ENCODE results near the gene BAHCC1.

The BAHCC1 gene

DNA sequence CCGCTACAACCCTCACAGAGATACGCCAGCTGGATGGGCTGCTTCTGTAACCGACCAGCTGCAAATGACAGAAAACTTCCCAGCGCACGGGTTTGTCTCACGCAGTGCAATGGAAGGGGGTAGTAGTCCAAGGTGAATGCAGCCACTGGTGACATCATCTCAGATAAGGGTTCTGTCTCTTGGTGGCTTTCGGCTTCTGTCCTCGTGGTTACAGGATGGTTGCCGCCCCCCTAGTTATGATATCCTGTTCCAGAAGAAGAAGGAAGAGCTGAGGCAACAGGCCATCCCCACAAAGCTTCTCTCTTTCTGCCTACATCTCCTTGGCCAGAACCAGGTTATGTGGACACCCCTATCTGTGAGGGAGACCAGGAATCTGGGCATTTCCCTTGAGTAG lies 40.3 kb upstream of the BAHCC1 start (continued):
- TF ChIP-seq, protein P1, sequence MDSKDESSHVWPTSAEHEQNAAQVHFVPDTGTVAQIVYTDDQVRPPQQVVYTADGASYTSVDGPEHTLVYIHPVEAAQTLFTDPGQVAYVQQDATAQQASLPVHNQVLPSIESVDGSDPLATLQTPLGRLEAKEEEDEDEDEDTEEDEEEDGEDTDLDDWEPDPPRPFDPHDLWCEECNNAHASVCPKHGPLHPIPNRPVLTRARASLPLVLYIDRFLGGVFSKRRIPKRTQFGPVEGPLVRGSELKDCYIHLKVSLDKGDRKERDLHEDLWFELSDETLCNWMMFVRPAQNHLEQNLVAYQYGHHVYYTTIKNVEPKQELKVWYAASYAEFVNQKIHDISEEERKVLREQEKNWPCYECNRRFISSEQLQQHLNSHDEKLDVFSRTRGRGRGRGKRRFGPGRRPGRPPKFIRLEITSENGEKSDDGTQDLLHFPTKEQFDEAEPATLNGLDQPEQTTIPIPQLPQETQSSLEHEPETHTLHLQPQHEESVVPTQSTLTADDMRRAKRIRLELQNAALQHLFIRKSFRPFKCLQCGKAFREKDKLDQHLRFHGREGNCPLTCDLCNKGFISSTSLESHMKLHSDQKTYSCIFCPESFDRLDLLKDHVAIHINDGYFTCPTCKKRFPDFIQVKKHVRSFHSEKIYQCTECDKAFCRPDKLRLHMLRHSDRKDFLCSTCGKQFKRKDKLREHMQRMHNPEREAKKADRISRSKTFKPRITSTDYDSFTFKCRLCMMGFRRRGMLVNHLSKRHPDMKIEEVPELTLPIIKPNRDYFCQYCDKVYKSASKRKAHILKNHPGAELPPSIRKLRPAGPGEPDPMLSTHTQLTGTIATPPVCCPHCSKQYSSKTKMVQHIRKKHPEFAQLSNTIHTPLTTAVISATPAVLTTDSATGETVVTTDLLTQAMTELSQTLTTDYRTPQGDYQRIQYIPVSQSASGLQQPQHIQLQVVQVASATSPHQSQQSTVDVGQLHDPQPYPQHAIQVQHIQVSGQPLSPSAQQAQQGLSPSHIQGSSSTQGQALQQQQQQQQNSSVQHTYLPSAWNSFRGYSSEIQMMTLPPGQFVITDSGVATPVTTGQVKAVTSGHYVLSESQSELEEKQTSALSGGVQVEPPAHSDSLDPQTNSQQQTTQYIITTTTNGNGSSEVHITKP (tag by site-specific recombination; IDR thresholded peaks at IDR 0.05) = peak; percentile 88
- TF ChIP-seq, protein P2, sequence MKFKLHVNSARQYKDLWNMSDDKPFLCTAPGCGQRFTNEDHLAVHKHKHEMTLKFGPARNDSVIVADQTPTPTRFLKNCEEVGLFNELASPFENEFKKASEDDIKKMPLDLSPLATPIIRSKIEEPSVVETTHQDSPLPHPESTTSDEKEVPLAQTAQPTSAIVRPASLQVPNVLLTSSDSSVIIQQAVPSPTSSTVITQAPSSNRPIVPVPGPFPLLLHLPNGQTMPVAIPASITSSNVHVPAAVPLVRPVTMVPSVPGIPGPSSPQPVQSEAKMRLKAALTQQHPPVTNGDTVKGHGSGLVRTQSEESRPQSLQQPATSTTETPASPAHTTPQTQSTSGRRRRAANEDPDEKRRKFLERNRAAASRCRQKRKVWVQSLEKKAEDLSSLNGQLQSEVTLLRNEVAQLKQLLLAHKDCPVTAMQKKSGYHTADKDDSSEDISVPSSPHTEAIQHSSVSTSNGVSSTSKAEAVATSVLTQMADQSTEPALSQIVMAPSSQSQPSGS (tag by site-specific recombination; IDR thresholded peaks at IDR 0.05; ENCODE audit: low read depth) = peak; percentile 70
- TF ChIP-seq, protein P3, sequence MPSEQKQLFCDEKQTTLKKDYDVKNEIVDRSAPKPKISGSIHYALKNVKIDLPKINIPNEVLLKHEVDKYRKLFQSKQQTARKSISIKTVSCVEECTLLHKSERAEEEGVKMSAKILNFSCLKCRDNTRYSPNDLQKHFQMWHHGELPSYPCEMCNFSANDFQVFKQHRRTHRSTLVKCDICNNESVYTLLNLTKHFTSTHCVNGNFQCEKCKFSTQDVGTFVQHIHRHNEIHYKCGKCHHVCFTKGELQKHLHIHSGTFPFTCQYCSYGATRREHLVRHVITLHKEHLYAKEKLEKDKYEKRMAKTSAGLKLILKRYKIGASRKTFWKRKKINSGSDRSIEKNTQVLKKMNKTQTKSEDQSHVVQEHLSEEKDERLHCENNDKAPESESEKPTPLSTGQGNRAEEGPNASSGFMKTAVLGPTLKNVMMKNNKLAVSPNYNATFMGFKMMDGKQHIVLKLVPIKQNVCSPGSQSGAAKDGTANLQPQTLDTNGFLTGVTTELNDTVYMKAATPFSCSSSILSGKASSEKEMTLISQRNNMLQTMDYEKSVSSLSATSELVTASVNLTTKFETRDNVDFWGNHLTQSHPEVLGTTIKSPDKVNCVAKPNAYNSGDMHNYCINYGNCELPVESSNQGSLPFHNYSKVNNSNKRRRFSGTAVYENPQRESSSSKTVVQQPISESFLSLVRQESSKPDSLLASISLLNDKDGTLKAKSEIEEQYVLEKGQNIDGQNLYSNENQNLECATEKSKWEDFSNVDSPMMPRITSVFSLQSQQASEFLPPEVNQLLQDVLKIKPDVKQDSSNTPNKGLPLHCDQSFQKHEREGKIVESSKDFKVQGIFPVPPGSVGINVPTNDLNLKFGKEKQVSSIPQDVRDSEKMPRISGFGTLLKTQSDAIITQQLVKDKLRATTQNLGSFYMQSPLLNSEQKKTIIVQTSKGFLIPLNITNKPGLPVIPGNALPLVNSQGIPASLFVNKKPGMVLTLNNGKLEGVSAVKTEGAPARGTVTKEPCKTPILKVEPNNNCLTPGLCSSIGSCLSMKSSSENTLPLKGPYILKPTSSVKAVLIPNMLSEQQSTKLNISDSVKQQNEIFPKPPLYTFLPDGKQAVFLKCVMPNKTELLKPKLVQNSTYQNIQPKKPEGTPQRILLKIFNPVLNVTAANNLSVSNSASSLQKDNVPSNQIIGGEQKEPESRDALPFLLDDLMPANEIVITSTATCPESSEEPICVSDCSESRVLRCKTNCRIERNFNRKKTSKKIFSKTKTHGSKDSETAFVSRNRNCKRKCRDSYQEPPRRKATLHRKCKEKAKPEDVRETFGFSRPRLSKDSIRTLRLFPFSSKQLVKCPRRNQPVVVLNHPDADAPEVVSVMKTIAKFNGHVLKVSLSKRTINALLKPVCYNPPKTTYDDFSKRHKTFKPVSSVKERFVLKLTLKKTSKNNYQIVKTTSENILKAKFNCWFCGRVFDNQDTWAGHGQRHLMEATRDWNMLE (tag by site-specific recombination; conservative IDR thresholded peaks at IDR 0.05; ENCODE audit: low read depth) = no peak
- no peak for TF ChIP-seq EGR2 (tag by site-specific recombination; IDR thresholded peaks at IDR 0.05; ENCODE audit: low read depth)
- no peak for TF ChIP-seq ZNF660 (tag by site-specific recombination; IDR thresholded peaks at IDR 0.05)
- TF ChIP-seq, protein P4, sequence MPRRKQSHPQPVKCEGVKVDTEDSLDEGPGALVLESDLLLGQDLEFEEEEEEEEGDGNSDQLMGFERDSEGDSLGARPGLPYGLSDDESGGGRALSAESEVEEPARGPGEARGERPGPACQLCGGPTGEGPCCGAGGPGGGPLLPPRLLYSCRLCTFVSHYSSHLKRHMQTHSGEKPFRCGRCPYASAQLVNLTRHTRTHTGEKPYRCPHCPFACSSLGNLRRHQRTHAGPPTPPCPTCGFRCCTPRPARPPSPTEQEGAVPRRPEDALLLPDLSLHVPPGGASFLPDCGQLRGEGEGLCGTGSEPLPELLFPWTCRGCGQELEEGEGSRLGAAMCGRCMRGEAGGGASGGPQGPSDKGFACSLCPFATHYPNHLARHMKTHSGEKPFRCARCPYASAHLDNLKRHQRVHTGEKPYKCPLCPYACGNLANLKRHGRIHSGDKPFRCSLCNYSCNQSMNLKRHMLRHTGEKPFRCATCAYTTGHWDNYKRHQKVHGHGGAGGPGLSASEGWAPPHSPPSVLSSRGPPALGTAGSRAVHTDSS (tag by site-specific recombination; IDR thresholded peaks at IDR 0.05) = no peak
- peak; percentile 35; the same call in 1 of the 2 replicates for TF ChIP-seq ZNF629 (tag by site-specific recombination; IDR thresholded peaks at IDR 0.05)
- TF ChIP-seq ZNF555 (tag by site-specific recombination; conservative IDR thresholded peaks at IDR 0.05) = no peak
- TF ChIP-seq SP2 (tag by site-specific recombination; IDR thresholded peaks at IDR 0.05) = no peak
- TF ChIP-seq, protein P5, sequence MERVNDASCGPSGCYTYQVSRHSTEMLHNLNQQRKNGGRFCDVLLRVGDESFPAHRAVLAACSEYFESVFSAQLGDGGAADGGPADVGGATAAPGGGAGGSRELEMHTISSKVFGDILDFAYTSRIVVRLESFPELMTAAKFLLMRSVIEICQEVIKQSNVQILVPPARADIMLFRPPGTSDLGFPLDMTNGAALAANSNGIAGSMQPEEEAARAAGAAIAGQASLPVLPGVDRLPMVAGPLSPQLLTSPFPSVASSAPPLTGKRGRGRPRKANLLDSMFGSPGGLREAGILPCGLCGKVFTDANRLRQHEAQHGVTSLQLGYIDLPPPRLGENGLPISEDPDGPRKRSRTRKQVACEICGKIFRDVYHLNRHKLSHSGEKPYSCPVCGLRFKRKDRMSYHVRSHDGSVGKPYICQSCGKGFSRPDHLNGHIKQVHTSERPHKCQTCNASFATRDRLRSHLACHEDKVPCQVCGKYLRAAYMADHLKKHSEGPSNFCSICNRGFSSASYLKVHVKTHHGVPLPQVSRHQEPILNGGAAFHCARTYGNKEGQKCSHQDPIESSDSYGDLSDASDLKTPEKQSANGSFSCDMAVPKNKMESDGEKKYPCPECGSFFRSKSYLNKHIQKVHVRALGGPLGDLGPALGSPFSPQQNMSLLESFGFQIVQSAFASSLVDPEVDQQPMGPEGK (tag by site-specific recombination; IDR thresholded peaks at IDR 0.05) = peak; percentile 54
- TF ChIP-seq, protein P6, sequence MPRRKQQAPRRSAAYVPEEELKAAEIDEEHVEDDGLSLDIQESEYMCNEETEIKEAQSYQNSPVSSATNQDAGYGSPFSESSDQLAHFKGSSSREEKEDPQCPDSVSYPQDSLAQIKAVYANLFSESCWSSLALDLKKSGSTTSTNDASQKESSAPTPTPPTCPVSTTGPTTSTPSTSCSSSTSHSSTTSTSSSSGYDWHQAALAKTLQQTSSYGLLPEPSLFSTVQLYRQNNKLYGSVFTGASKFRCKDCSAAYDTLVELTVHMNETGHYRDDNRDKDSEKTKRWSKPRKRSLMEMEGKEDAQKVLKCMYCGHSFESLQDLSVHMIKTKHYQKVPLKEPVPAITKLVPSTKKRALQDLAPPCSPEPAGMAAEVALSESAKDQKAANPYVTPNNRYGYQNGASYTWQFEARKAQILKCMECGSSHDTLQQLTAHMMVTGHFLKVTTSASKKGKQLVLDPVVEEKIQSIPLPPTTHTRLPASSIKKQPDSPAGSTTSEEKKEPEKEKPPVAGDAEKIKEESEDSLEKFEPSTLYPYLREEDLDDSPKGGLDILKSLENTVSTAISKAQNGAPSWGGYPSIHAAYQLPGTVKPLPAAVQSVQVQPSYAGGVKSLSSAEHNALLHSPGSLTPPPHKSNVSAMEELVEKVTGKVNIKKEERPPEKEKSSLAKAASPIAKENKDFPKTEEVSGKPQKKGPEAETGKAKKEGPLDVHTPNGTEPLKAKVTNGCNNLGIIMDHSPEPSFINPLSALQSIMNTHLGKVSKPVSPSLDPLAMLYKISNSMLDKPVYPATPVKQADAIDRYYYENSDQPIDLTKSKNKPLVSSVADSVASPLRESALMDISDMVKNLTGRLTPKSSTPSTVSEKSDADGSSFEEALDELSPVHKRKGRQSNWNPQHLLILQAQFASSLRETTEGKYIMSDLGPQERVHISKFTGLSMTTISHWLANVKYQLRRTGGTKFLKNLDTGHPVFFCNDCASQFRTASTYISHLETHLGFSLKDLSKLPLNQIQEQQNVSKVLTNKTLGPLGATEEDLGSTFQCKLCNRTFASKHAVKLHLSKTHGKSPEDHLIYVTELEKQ (tag by site-specific recombination; IDR thresholded peaks at IDR 0.05; ENCODE audit: borderline replicate concordance) = no peak
- TF ChIP-seq GLI4 (tag by site-specific recombination; IDR thresholded peaks at IDR 0.05) = no peak
- no peak for TF ChIP-seq ZNF658 (tag by site-specific recombination; IDR thresholded peaks at IDR 0.05)
- TF ChIP-seq ZNF214 (tag by site-specific recombination; IDR thresholded peaks at IDR 0.05; ENCODE audit: borderline replicate concordance) = no peak
- TF ChIP-seq ZNF514 (tag by site-specific recombination; IDR thresholded peaks at IDR 0.05) = no peak
- 0 out of 2 replicates have a peak, but pooled peaks have one; percentile 36 for TF ChIP-seq ZNF24 (tag by site-specific recombination; IDR thresholded peaks at IDR 0.05)
- no peak for TF ChIP-seq ZNF19 (tag by site-specific recombination; IDR thresholded peaks at IDR 0.05; ENCODE audit: low read depth)
- no peak for TF ChIP-seq HOXC10 (CRISPR knock-in tag; IDR thresholded peaks at IDR 0.05)
- no peak for TF ChIP-seq ZNF473 (tag by site-specific recombination; IDR thresholded peaks at IDR 0.05)
- no peak for TF ChIP-seq ZNF157 (tag by site-specific recombination; IDR thresholded peaks at IDR 0.05)
- no peak for TF ChIP-seq ZFP69B (tag by site-specific recombination; IDR thresholded peaks at IDR 0.05)
- no peak for TF ChIP-seq ZNF37A (tag by site-specific recombination; IDR thresholded peaks at IDR 0.05)

Data from HEK293 (cell line).